NT2/D1 (cell line): Measurements from ENCODE around the gene KCTD8.

Experiments used
- YY1 ChIP-seq: IDR thresholded peaks from 2 replicates; pipeline ENCODE4 v1.6.1; 2011; ENCODE audit not compliant: insufficient read length, insufficient read depth
- ZNF274 ChIP-seq: IDR thresholded peaks from 2 replicates; pipeline ENCODE4 v1.6.1; 2011; ENCODE audit warnings: mild to moderate bottlenecking, low read depth, low read length

GRCh38 chr4:44149282-44149681, 299.3 kb downstream of the KCTD8 start:
- TF ChIP-seq YY1 (no peak), ZNF274 (no peak)
